ENCODE data around the gene ZNF148. TPM values are rescaled to one million over a fixed set of nuclear protein-coding genes. Genes with fewer than 3 reads are reported as not detected.

ZNF148 gene
- polyA plus RNA-seq, 2 of the 4 experiments (the other 2 are of a cell fraction) = 9.9 to 26.5 TPM

GRCh38 chr3:125395091-125395490 lies 20.0 kb upstream of the ZNF148 start:
- Histone ChIP-seq H3K4me1 (no peaks in the 10 kb centered on the region), H3K27ac (no peak overlapping the region), H3K9me3 (no peaks in the 10 kb centered on the region), H3K4me2 (no peak overlapping the region), H3K4me3 (no peak overlapping the region)
- CTCF ChIA-PET = interaction anchor here (0.6 kb wide), 1 partner anchor 43 kb away, joined by 4 read pairs; no protein-coding TSS in a partner anchor
- DNase-seq (ENCODE audit: low read depth in 1 of 2, low spot score in 1 of 2) = no peak
- TF ChIP-seq HMGXB4 (CRISPR knock-in tag; IDR thresholded peaks at IDR 0.05; ENCODE audit: borderline replicate concordance) (no peak), EP300 (IDR thresholded peaks at IDR 0.05) (no peak), ESRRA (IDR thresholded peaks at IDR 0.05; ENCODE audit: borderline replicate concordance, low read length) (no peak), BCL3 (IDR thresholded peaks at IDR 0.05) (no peak), POLR2A (IDR thresholded peaks at IDR 0.05; ENCODE audit: low read length) (no peak), RFX5 (IDR thresholded peaks at IDR 0.05) (no peak), CHD4 (IDR thresholded peaks at IDR 0.05; ENCODE audit: borderline replicate concordance) (no peak), FOXS1 (CRISPR knock-in tag; IDR thresholded peaks at IDR 0.05) (no peak), RARB (CRISPR knock-in tag; IDR thresholded peaks at IDR 0.05) (no peak), KDM1A (IDR thresholded peaks at IDR 0.05; ENCODE audit: low read depth) (no peak), TP53 (CRISPR knock-in tag; IDR thresholded peaks at IDR 0.05) (no peak), E2F6 (IDR thresholded peaks at IDR 0.05; ENCODE audit: borderline replicate concordance, low read depth) (no peak), ZSCAN20 (CRISPR knock-in tag; IDR thresholded peaks at IDR 0.05) (no peak), HOXB13 (CRISPR knock-in tag; IDR thresholded peaks at IDR 0.05; ENCODE audit: low read depth) (no peak), EHMT2 (IDR thresholded peaks at IDR 0.05; ENCODE audit: low read depth) (no peak), BHLHE40 (IDR thresholded peaks at IDR 0.05; ENCODE audit: low read depth, low read length) (no peak), HOXB5 (CRISPR knock-in tag; IDR thresholded peaks at IDR 0.05) (no peak)
- ATAC-seq = no peak
- FAIRE-seq = no peak
- WGBS (ENCODE audit: missing lambda C conversion rate) = 52% methylated on average over 2 of the region's 2 CpGs
- POLR2A ChIA-PET = no interaction called here

- Histone ChIP-seq H3K4me2 (no peak overlapping the region), H3K4me1 (no peaks in the 10 kb centered on the region), H3K9me3 (no peaks in the 10 kb centered on the region), H3K27ac (no peak overlapping the region), H3K4me3 (no peak overlapping the region)
- 70% methylated on average over 3 of the region's 3 CpGs for WGBS (ENCODE audit: missing lambda C conversion rate)
- POLR2A ChIA-PET = no interaction called here
- ATAC-seq (no peak), DNase-seq (ENCODE audit: low read depth in 1 of 2, low spot score in 1 of 2) (no peak), FAIRE-seq (no peak)
- no peak for TF ChIP-seq CTCF (IDR thresholded peaks at IDR 0.05)
- CTCF ChIA-PET = interaction anchor here (1.2 kb wide), 1 partner anchor 25 kb away, joined by 3 read pairs; no protein-coding TSS in a partner anchor
These were observed 19.3 kb upstream of the ZNF148 start for GRCh38 chr3:125394406-125394805.

- no peak overlapping the region for H3K4me2 ChIP-seq
- no peak for TF ChIP-seq HOXB5 (CRISPR knock-in tag; IDR thresholded peaks at IDR 0.05)
- no peak for TF ChIP-seq FOSL2 (IDR thresholded peaks at IDR 0.05)
- TF ChIP-seq FOSL2 (CRISPR knock-in tag; IDR thresholded peaks at IDR 0.05) = no peak
- no peak for TF ChIP-seq NPAS2 (CRISPR knock-in tag; IDR thresholded peaks at IDR 0.05; ENCODE audit: borderline replicate concordance)
- TF ChIP-seq HDAC2 (IDR thresholded peaks at IDR 0.05) = no peak
- no peak for TF ChIP-seq MAFK (IDR thresholded peaks at IDR 0.05; ENCODE audit: partially characterized antibody)
- no peak for TF ChIP-seq GATA3 (IDR thresholded peaks at IDR 0.05; ENCODE audit: borderline replicate concordance)
- no peak for TF ChIP-seq SMC3 (IDR thresholded peaks at IDR 0.05)
- no peak for TF ChIP-seq NR3C1 (IDR thresholded peaks at IDR 0.05)
- no peak for TF ChIP-seq HMGXB4 (CRISPR knock-in tag; IDR thresholded peaks at IDR 0.05; ENCODE audit: borderline replicate concordance)
- TF ChIP-seq MAX (IDR thresholded peaks at IDR 0.05) = no peak
- no peak for TF ChIP-seq KDM1A (IDR thresholded peaks at IDR 0.05; ENCODE audit: low read depth)
- TF ChIP-seq RCOR1 (IDR thresholded peaks at IDR 0.05; ENCODE audit: low read depth, low read length) = no peak
- no peak for TF ChIP-seq POLR2A (IDR thresholded peaks at IDR 0.05; ENCODE audit: low read length)
- TF ChIP-seq SREBF2 (IDR thresholded peaks at IDR 0.05) = no peak
- TF ChIP-seq JUNB (IDR thresholded peaks at IDR 0.05) = no peak
These were observed 14.2 kb upstream of the ZNF148 start for GRCh38 chr3:125389282-125389681.

More at GRCh38 chr3:125389282-125389681, 14.2 kb upstream of the ZNF148 start:
- DNase-seq (ENCODE audit: low read depth in 1 of 2, low spot score in 1 of 2) (no peak), FAIRE-seq (no peak), ATAC-seq (no peak)
- no peak overlapping the region for H3K4me3 ChIP-seq
- 78% methylated on average over 7 of the region's 7 CpGs for WGBS (ENCODE audit: missing lambda C conversion rate)
- H3K9me3 ChIP-seq = no peaks in the 10 kb centered on the region
- CTCF ChIA-PET = interaction anchor here (1.2 kb wide), 1 partner anchor 14 kb away, joined by 3 read pairs; no protein-coding TSS in a partner anchor
- H3K4me1 ChIP-seq = no peaks in the 10 kb centered on the region
- H3K27ac ChIP-seq = no peak overlapping the region
- POLR2A ChIA-PET = interaction anchor here (0.6 kb wide), 1 partner anchor 16 kb away, joined by 3 read pairs; no protein-coding TSS in a partner anchor
